ENCODE measurements around the gene NARS2. TPM values are rescaled to one million over a fixed set of nuclear protein-coding genes. Genes with fewer than 3 reads are reported as not detected.
A peak's percentile ranks its signal among the peaks of the same experiment; 100 is the strongest.

The NARS2 gene
- total RNA-seq, 2 donors from 2014 or later: 10.1 to 24.7 TPM

GRCh38 chr11:78419327-78419726 is 155.3 kb downstream of the NARS2 start:
- intact Hi-C loops (cut with DNase I): loop anchor here (10.0 kb wide), 1 partner anchor 155 kb away; the partner anchor contains the start of gene NARS2
- WGBS, 2 donors: 7 to 24% methylated on average over 5 of the region's 5 CpGs
- Histone ChIP-seq H3K27ac (peak overlapping the region in 1 of 4 donors; percentile 4), H3K27me3 (no peaks in the 10 kb centered on the region), H3K4me1 (peaks cover 32% of the 10 kb centered on the region), H3K36me3 (replicated peaks in 1 of 2; ENCODE audit: insufficient read depth in 1 of 2, low read depth in 2 of 2) (no peaks in the 10 kb centered on the region), H3K9me3 (no peaks in the 10 kb centered on the region), H3K4me3 (no peak overlapping the region)
- peak; percentile 33 to 73 (median 44) for DNase-seq
- TF ChIP-seq POLR2A (IDR thresholded peaks at IDR 0.05) (no peak), CTCF (IDR thresholded peaks at IDR 0.05) (no peak)
- no peak for ATAC-seq

- H3K27ac ChIP-seq: peak overlapping the region in 3 of 4 donors; percentile 4 to 92 (median 87)
- intact Hi-C loops (cut with DNase I): loop anchor here (10.0 kb wide), 1 partner anchor 156 kb away; the partner anchor contains the start of gene NARS2
- H3K9me3 ChIP-seq: no peaks in the 10 kb centered on the region
- 28 to 30% methylated on average over 11 of the region's 11 CpGs for WGBS, 2 donors
- ATAC-seq (no peak), DNase-seq (no peak)
- TF ChIP-seq POLR2A (IDR thresholded peaks at IDR 0.05) (no peak), CTCF (IDR thresholded peaks at IDR 0.05) (no peak)
- no peaks in the 10 kb centered on the region for H3K27me3 ChIP-seq
- no peaks in the 10 kb centered on the region for H3K36me3 ChIP-seq (replicated peaks in 1 of 2; ENCODE audit: insufficient read depth in 1 of 2, low read depth in 2 of 2)
- H3K4me1 ChIP-seq: peaks cover 32% of the 10 kb centered on the region
- peak overlapping the region in 1 of 2 donors; percentile 42 for H3K4me3 ChIP-seq
These were observed 156.0 kb downstream of the NARS2 start for GRCh38 chr11:78418584-78419211.

- Histone ChIP-seq H3K27me3 (no peaks in the 10 kb centered on the region), H3K9me3 (no peaks in the 10 kb centered on the region), H3K4me1 (peaks cover 32% of the 10 kb centered on the region), H3K36me3 (replicated peaks in 1 of 2; ENCODE audit: insufficient read depth in 1 of 2, low read depth in 2 of 2) (no peaks in the 10 kb centered on the region), H3K27ac (peak overlapping the region; percentile 63 to 95 (median 90)), H3K4me3 (peak overlapping the region; percentile 37 to 42)
- 0% methylated on average over 3 to 37 of the region's 68 CpGs for WGBS, 2 donors
- ATAC-seq (peak; percentile 56), DNase-seq (peak; percentile 78 to 86 (median 80))
- intact Hi-C loops (cut with DNase I): loop anchor here (10.0 kb wide), 1 partner anchor 157 kb away; the partner anchor contains the start of gene NARS2
- TF ChIP-seq CTCF (IDR thresholded peaks at IDR 0.05) (peak in 4 of 7 experiments; percentile 24 to 78 (median 53)), POLR2A (IDR thresholded peaks at IDR 0.05) (peak; percentile 52 to 73 (median 61))
These were observed 156.6 kb downstream of the NARS2 start for GRCh38 chr11:78417888-78418583.

- 1% methylated on average over 14 to 45 of the region's 93 CpGs for WGBS, 2 donors
- Histone ChIP-seq H3K9me3 (no peaks in the 10 kb centered on the region), H3K4me1 (peaks cover 32% of the 10 kb centered on the region), H3K36me3 (replicated peaks in 1 of 2; ENCODE audit: insufficient read depth in 1 of 2, low read depth in 2 of 2) (no peaks in the 10 kb centered on the region), H3K27me3 (no peaks in the 10 kb centered on the region), H3K4me3 (peak within 1 kb of the TSS; percentile 37 to 62), H3K27ac (peak within 1 kb of the TSS; percentile 87 to 95 (median 92))
- DNase-seq: peak; percentile 31 to 57 (median 49)
- intact Hi-C loops (cut with DNase I): loop anchor here (10.0 kb wide), 1 partner anchor 157 kb away; the partner anchor contains the start of gene NARS2
- ATAC-seq: peak; percentile 90
- TF ChIP-seq POLR2A (IDR thresholded peaks at IDR 0.05) (peak in 1 of 3 donors; percentile 37), CTCF (IDR thresholded peaks at IDR 0.05) (no peak)
These were observed 157.3 kb downstream of the NARS2 start, which contains the start of gene GAB2 for GRCh38 chr11:78417175-78417887. GAB2 (minus strand) TSS chr11:78417820; CDS start chr11:78417720, 100 bp downstream.
